ENCODE results near the gene TMEM51.

DNA sequence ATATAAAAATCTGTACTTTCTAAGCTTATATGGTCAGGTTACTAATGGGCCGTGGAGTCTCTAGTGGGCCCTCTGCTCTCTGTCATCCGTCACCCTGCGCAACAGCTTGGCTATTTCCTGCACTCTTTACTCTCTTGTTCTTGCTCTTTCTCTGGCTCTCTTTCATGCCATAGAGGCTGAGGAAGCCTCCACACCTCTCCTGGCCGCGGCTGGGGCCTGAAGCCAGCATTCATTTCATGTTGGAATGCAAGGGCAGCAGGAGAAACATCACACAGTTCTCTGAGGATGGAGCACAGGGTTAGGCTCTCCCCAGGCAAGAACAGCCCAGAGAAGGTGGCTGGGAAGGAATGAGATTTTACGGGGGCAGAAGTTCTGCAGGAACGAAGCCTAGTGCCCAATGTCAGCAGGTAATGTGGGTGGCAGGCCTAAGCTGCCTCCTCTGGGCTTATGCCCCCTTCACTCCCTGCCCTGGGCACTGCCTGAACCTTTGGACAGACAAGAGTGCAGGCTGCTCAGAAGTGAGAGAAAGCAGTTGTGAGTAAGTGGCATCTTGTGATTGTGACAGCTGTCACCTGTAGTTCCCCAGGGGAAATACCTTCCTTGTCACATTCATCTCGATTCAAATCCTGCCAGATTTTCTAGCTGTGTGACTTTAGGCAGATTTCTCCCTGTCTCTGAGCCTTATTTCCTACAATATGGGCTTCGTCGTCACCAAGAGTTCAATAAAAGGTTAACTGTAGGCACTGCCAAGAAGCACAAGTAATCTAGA lies 89.9 kb downstream of the TMEM51 start:
- TF ChIP-seq, protein P1, sequence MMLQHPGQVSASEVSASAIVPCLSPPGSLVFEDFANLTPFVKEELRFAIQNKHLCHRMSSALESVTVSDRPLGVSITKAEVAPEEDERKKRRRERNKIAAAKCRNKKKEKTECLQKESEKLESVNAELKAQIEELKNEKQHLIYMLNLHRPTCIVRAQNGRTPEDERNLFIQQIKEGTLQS (CRISPR knock-in tag; IDR thresholded peaks at IDR 0.05) = no peak
- TF ChIP-seq TBL1XR1 (IDR thresholded peaks at IDR 0.05; ENCODE audit: borderline replicate concordance, low read length, partially characterized antibody) = no peak
- no peak for TF ChIP-seq TCF7 (IDR thresholded peaks at IDR 0.05; ENCODE audit: low read depth)
- no peak for TF ChIP-seq TCF7L2 (IDR thresholded peaks at IDR 0.05; ENCODE audit: low read depth, low read length)
- no peak for TF ChIP-seq MAZ (IDR thresholded peaks at IDR 0.05; ENCODE audit: borderline replicate concordance, low read depth, low read length)
- TF ChIP-seq MAZ (CRISPR knock-in tag; IDR thresholded peaks at IDR 0.05; ENCODE audit: low read depth) = no peak
- no peak for TF ChIP-seq JUNB (CRISPR knock-in tag; IDR thresholded peaks at IDR 0.05; ENCODE audit: borderline replicate concordance)
- TF ChIP-seq ZNF770 (CRISPR knock-in tag; IDR thresholded peaks at IDR 0.05) = no peak
- TF ChIP-seq KLF16 (CRISPR knock-in tag; IDR thresholded peaks at IDR 0.05) = no peak
- TF ChIP-seq CHD4 (IDR thresholded peaks at IDR 0.05; ENCODE audit: borderline replicate concordance, low read length) = no peak
- no peak for TF ChIP-seq PRDM10 (CRISPR knock-in tag; IDR thresholded peaks at IDR 0.05; ENCODE audit: low read depth)
- TF ChIP-seq ZBTB26 (CRISPR knock-in tag; IDR thresholded peaks at IDR 0.05; ENCODE audit: borderline replicate concordance) = no peak
- no peak for TF ChIP-seq CBX5 (CRISPR knock-in tag; IDR thresholded peaks at IDR 0.05; ENCODE audit: borderline replicate concordance)
- no peak for TF ChIP-seq POLR2A (IDR thresholded peaks at IDR 0.05; ENCODE audit: insufficient read depth in 1 of 2, low read depth in 2 of 2, low read length in 2 of 2)
- no peak for TF ChIP-seq ZHX2 (IDR thresholded peaks at IDR 0.05; ENCODE audit: low read depth)
- no peak for TF ChIP-seq ZHX2 (CRISPR knock-in tag; IDR thresholded peaks at IDR 0.05; ENCODE audit: borderline replicate concordance)
